Ishikawa (cell line): Measurements from ENCODE around the gene TBC1D16.

Experiments
- CEBPB ChIP-seq: IDR thresholded peaks from 2 replicates; pipeline ENCODE4 v1.6.1; 2012
- CREB1 ChIP-seq: IDR thresholded peaks from 2 replicates; pipeline ENCODE4 v1.6.1; 2012; ENCODE audit warnings: low read depth
- EGR1 ChIP-seq: IDR thresholded peaks from 2 replicates; pipeline ENCODE4 v1.6.1; 2012
- EP300 ChIP-seq: IDR thresholded peaks from 2 replicates; pipeline ENCODE4 v1.6.1; 2012; ENCODE audit warnings: borderline replicate concordance
- FOXM1 ChIP-seq: IDR thresholded peaks from 2 replicates; pipeline ENCODE4 v1.6.1; 2012; ENCODE audit warnings: low read depth, borderline replicate concordance
- NFIC ChIP-seq: IDR thresholded peaks from 2 replicates; pipeline ENCODE4 v1.6.1; 2012
- RAD21 ChIP-seq: IDR thresholded peaks from 2 replicates; pipeline ENCODE4 v1.6.1; 2012; ENCODE audit warnings: low read depth
- TAF1 ChIP-seq: IDR thresholded peaks from 2 replicates; pipeline ENCODE4 v1.6.1; 2012; ENCODE audit warnings: low read depth, mild to moderate bottlenecking
- TCF12 ChIP-seq: IDR thresholded peaks from 2 replicates; pipeline ENCODE4 v1.6.1; 2012; ENCODE audit warnings: low read depth
- TEAD4 ChIP-seq: IDR thresholded peaks from 2 replicates; pipeline ENCODE4 v1.6.1; 2012
- YY1 ChIP-seq: IDR thresholded peaks from 2 replicates; pipeline ENCODE4 v1.6.1; 2012; ENCODE audit warnings: low read depth
- ZBTB7A ChIP-seq: IDR thresholded peaks from 2 replicates; pipeline ENCODE4 v1.6.1; 2012; ENCODE audit warnings: low read depth
- TF ChIP-seq, protein P1 (sequence below): IDR thresholded peaks from 2 replicates; pipeline ENCODE4 v1.6.1; 2012
- TF ChIP-seq, protein P2 (sequence below): IDR thresholded peaks from 2 replicates; pipeline ENCODE4 v1.6.1; 2012; ENCODE audit warnings: low read depth, mild to moderate bottlenecking
- TF ChIP-seq, protein P3 (sequence below): IDR thresholded peaks from 2 replicates; pipeline ENCODE4 v1.6.1; 2012

The TBC1D16 gene

DNA sequence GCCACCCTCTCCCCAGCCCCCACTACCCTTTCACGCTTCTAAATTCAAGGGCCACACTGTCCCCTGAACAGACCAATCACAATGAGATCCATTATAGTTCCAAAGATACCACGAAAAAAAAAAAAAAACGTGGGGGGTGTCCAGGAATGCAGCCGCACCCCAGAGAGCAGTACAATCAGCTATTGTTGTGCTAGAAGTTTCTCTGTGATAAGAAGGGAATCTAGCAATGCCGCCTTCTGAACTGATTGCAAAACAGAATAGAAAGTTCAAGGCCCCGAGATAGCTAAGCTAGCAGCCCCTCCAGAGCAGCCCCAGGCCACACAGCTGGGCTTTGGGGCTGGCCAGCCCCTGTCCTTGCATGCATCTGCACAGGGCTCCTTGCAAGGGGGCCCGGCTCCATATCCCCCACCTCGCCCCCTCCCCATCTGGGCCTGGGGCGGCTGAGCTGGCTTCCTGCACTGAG, 109.5 kb downstream of the TBC1D16 start:
- TF ChIP-seq, protein P1, sequence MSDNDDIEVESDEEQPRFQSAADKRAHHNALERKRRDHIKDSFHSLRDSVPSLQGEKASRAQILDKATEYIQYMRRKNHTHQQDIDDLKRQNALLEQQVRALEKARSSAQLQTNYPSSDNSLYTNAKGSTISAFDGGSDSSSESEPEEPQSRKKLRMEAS, result no peak
- no peak for TF ChIP-seq TAF1
- TF ChIP-seq TEAD4, result peak; percentile 37; the same call in 1 of the 2 replicates
- TF ChIP-seq, protein P2, sequence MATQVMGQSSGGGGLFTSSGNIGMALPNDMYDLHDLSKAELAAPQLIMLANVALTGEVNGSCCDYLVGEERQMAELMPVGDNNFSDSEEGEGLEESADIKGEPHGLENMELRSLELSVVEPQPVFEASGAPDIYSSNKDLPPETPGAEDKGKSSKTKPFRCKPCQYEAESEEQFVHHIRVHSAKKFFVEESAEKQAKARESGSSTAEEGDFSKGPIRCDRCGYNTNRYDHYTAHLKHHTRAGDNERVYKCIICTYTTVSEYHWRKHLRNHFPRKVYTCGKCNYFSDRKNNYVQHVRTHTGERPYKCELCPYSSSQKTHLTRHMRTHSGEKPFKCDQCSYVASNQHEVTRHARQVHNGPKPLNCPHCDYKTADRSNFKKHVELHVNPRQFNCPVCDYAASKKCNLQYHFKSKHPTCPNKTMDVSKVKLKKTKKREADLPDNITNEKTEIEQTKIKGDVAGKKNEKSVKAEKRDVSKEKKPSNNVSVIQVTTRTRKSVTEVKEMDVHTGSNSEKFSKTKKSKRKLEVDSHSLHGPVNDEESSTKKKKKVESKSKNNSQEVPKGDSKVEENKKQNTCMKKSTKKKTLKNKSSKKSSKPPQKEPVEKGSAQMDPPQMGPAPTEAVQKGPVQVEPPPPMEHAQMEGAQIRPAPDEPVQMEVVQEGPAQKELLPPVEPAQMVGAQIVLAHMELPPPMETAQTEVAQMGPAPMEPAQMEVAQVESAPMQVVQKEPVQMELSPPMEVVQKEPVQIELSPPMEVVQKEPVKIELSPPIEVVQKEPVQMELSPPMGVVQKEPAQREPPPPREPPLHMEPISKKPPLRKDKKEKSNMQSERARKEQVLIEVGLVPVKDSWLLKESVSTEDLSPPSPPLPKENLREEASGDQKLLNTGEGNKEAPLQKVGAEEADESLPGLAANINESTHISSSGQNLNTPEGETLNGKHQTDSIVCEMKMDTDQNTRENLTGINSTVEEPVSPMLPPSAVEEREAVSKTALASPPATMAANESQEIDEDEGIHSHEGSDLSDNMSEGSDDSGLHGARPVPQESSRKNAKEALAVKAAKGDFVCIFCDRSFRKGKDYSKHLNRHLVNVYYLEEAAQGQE, result no peak
- TF ChIP-seq RAD21, result no peak
- no peak for TF ChIP-seq YY1

DNA sequence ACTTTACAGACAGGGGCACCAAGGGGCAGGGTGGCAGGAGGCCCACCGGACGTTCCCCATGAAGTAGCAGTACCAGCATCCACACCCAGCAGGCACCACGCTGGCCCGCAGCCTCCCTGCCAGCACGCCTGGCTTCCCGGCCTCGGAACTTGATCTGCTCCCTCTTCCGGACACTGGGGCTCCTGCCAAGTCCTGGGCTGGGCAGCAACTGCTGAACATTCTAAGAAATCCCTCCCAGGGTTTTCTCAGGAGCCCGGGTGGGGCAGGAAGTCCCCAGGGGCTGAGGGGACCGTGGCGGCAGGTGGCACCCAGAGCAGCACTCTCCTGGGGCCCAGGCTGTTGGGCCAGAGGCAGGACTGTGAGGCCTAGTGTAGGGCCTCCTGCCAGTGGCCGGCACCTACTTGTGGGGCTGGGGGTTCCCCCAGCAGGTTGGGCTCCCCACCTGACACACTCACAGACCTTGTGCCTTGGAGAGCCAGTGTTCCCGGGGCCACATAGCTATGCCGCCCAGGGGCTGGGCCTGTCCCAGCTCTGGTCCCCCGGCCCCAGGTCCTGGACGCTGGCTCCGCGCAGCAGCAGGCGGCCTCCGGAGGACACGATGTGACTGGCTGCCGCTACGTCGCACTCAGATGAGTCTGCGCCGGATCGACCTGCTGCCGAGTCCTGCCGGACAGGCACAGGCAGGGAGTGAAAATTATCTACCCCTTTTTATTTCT, 110.3 kb downstream of the TBC1D16 start:
- TF ChIP-seq, protein P3, sequence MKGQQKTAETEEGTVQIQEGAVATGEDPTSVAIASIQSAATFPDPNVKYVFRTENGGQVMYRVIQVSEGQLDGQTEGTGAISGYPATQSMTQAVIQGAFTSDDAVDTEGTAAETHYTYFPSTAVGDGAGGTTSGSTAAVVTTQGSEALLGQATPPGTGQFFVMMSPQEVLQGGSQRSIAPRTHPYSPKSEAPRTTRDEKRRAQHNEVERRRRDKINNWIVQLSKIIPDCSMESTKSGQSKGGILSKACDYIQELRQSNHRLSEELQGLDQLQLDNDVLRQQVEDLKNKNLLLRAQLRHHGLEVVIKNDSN, result peak; percentile 42; the same call in 1 of the 2 replicates
- peak; percentile 96 for TF ChIP-seq EP300
- TF ChIP-seq CREB1, result no peak
- peak; percentile 66 for TF ChIP-seq YY1
- no peak for TF ChIP-seq EGR1
- peak; percentile 97 for TF ChIP-seq TCF12
- TF ChIP-seq RAD21, result peak; percentile 32; the same call in 1 of the 2 replicates
- TF ChIP-seq TEAD4, result peak; percentile 85
- TF ChIP-seq CEBPB, result 0 out of 2 replicates have a peak, but pooled peaks have one; percentile 2
- TF ChIP-seq NFIC, result peak; percentile 97
- peak; percentile 81 for TF ChIP-seq FOXM1
- TF ChIP-seq, protein P1, result peak; percentile 69
- no peak for TF ChIP-seq TAF1
- peak; percentile 62; the same call in 1 of the 2 replicates for TF ChIP-seq ZBTB7A

DNA sequence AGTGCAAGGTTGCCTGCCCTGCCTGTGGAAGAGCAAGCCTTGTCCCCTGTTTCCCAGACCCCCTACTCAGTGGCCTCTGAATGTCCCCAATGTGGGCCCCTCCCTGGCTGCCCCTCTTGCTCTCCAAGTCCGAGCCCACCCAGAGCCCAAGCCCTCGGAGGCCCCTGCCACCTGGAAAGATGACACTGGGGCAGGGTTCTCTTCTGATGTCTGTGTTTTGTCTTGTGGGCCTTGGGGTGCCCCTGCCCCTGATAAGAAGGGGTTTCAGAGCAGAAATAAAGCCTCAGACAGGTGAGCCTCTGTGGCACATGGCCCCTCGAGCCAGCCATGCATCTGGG, 111.1 kb downstream of the TBC1D16 start:
- TF ChIP-seq EGR1 (no peak), ZBTB7A (no peak), FOXM1 (no peak), TAF1 (no peak; the same call in 1 of the 2 replicates), CREB1 (no peak), YY1 (no peak), RAD21 (no peak), NFIC (no peak), TCF12 (no peak), EP300 (no peak), TEAD4 (no peak), CEBPB (no peak)
- TF ChIP-seq, protein P3, result no peak
- TF ChIP-seq, protein P2, result no peak
- TF ChIP-seq, protein P1, result no peak

DNA sequence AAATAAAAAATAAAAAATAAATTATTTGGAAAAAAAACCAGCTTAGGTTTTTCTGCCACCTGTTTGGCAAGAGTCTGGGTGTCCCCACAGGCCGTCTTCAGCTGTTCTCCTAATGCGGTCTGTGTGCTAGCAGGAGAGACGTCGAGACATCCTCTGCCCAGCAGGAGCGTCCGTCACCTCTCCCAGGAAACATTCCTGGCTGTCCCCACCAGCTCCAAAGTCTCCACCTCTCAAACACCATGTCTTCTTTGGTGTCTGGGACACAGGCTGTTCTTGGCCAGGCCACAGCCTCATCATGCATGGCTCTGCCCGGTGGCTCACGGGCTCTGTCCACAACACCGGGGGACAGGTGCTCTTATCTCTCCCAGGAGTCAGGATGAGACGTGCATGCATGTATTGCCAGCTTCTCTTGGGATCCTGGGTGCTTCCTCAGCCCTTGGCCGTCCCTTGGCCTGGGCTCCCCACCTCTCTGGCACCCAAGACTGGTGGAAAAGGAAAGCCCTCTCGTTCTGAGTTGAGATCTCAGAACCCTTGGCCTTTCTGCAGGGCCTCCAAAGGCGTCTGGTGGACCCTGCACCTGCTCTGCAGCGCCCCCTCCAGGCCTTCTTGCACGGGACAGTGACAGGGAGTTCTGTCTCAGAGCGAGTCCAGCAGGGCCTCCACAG, 111.6 kb downstream of the TBC1D16 start:
- TF ChIP-seq, protein P3, result no peak
- 0 out of 2 replicates have a peak, but pooled peaks have one; percentile 11 for TF ChIP-seq NFIC
- TF ChIP-seq, protein P1, result no peak
- peak; percentile 21; the same call in 1 of the 2 replicates for TF ChIP-seq EP300
- TF ChIP-seq ZBTB7A, result no peak
- no peak for TF ChIP-seq YY1
- TF ChIP-seq RAD21, result peak; percentile 69
- TF ChIP-seq TCF12, result no peak
- TF ChIP-seq TAF1, result no peak
- TF ChIP-seq CEBPB, result no peak
- TF ChIP-seq, protein P2, result no peak
- no peak for TF ChIP-seq TEAD4
- TF ChIP-seq FOXM1, result no peak
